ENCODE data around the gene ZNF48.

ZNF48 gene

DNA sequence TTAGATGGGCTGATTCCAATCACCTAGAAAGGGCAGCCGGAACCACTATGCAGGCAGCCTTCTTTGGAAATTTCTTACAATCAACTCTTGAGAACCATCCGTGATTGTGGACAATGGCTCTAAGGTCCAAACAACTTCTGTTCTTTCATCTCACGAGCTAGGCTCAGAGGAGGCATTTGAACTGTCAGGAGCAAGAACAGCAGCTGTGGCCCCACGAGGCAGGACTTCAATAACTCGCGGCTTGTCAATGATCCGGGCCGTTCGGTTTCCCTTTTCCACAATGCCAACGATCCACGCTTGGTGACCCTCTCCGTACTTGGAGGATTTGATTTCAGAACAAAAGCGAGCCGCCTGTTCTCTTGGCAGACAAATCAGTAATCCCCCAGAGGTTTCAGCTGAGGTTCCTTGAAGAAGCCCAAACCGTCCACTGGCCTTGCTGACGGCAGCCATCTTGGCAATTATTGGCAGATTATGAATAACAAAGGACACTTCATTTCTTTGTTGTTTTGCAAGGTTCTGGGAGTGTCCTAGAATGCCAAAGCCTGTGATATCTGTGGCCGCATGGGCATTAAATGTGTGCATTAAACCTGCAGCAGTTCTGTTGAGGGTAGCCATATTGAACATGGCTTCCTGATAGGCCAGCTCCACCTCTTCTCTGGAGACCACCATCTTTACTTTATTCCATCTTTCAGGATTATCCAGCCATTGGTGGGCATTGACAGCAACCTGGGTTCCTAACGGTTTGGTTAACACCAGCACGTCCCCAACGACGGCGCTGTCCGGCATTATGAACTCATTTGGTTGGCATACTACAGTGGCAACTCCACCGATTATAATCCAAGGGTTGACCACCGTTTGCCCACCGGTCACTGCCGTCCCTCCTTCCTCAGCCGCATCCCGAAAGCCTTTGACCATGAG, 49.3 kb downstream of the ZNF48 start:
- no peak for DNase-seq

DNA sequence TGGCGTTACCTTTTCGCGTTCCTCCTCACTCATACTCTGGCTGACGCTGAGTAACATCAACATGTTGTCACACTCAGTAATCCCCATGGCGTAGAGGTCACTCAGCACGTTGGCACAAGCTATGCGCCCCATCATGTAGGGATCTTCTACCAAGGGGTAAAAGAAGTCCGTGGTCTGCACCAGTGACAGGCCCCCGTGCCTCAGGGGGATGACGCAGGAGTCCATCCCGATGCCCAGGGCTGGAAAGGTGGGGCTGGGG, 49.9 kb downstream of the ZNF48 start:
- no peak for DNase-seq

DNA sequence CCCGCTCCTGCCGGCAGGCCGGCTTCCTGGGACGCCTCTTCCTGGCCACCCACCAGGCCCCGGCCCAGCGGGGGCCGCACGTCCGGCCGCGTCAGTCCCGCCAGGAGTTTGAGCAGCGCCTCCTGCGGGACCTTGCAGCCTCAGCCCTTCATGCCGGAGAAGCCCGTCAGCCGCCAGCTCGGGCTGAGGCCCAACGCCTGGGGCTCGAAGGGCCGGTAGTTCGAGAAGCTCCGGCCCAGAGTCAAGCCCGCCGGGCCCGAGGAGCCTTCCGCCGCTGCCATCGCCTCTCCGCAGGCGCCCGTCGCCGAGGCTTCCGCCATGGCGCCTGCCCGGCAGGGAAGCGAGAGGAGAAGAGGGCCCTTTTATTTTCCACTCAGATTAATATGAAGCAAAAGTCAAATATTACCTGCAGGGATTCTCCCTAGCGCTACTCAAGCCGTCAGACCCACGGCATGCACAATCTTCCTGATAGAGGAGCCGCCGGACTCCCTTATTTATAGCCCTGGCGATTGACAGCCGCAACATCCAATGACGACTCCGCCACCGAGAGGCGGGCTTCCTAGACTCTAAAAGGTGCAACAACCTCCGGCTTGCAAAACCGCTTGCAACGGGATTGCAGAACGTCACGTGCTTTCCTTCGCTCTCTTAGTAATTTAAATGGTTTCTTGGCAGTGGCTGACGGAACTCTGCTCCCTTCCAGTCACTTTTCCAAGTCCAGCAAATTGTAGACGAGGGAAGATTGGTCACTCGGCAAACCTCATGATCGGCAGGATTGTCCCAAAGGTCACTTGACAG, 50.4 kb downstream of the ZNF48 start, which contains the start of gene SEPHS2:
SEPHS2 (minus strand) TSS at position 467 of the 795 bp plus-strand sequence; CDS start at position 320, 147 bp downstream.
- peak; percentile 91 for DNase-seq

DNA sequence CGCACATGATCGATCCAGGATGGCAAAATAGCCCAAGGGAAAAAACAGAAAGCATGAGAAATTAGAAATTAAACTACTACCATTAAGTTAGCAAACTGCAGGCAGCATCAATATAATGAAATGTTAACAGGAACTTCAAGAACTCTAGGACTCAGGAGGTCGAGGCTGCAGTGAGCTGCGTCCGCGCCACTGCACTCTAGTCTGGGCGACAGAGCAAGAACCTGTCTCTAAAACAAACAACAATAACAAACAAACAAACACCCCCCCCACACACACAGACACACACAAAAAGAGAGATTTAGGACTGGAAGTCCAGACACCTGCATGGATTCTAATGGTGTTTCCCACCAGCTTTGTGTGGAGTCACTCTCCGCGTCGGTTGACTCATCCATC, 51.0 kb downstream of the ZNF48 start:
- DNase-seq, result no peak

DNA sequence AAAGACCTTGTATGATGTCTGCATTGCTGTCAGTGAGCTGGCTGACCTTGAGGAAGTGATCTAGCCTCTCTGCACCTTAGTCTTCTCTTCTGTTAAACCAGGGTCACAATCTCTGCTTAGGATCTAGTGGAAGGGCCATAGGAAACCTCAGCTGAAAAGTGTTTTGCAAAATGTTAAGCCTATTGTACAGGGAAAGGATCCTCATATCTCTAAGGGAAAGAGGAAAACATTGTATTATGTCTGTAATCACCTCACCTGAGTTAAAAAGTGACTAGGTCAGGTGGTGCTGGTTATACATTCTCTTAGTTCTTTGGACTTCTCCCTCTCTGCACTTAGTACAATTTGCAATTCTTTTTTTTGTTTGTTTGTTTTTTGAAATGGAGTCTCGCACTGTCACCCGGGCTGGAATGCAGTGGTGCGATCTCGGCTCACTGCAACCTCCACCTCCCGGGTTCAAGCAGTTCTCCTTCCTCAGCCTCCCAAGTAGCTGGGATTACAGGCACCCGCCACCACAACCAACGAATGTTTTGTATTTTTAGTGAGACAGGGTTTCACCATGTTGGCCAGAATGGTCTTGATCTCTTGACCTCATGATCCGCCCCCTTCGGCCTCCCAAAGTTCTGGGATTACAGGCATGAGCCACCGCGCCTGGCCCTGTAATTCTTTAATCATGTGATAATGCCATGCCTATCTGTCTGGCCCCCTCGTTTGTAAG, 52.4 kb downstream of the ZNF48 start:
- no peak for DNase-seq

DNA sequence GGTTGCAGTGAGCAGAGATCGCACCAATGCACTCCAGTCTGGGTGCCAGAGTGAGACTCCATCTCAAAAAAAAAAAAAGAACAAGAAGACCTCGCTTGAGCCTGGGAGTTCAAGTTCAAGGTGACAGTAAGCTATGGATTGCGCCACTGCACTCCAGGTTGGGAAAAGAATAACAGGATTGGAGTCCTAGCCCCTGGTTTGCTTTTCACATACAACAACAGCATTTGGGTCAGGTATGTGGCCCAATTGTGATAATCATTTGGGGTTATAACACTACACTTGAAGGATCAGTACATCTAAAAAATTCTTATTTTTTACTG, 53.9 kb downstream of the ZNF48 start:
- no peak for DNase-seq
